ENCODE results near the gene ACAT1.
"Not testable (repeated sequence)": the region's sequence is repeated elsewhere in the genome, so short reads cannot be mapped to it uniquely, and the experiment has no call there.

ACAT1 gene

DNA sequence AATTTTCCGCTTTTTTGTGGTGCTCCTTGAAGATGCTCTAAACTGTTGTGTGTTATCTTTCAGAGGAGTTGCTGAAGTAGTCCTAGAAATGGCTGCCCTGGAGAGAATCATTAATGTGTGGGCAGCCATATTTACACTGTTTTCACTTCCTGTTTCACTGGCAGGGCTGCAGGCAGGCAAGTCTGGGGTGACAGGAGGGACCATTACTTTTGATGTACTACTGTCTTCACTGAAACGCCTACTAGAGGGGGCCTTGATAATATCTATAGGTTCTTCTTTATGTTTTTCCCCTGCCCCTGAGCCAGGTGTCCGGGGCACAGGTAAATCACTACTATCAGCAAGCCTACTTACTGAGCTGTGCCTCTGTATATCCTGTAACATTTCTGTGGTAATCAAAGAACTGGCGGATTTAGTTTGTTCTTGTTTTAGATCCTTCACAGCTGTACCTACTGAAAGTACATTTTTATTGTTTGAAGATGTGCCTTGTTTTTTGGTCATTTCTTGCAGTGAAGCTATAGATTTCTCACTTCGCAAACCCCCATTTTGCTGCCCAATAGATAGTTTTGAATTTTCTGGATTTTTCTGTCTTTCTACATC lies 39.7 kb downstream of the ACAT1 start:
- Histone ChIP-seq H3K27me3 (ENCODE audit: control insufficient read depth, insufficient read depth, low read length) (no peaks in the 10 kb centered on the region), H3K36me3 (ENCODE audit: control insufficient read depth, insufficient read depth, low read length) (peaks cover 25% of the 10 kb centered on the region), H3K4me3 (ENCODE audit: low read length) (no peak overlapping the region), H3K27ac (ENCODE audit: low read depth, low read length) (no peak overlapping the region), H3K9ac (ENCODE audit: low read length) (no peak overlapping the region), H3K4me1 (ENCODE audit: control insufficient read depth, insufficient read depth, low read length) (no peaks in the 10 kb centered on the region)

DNA sequence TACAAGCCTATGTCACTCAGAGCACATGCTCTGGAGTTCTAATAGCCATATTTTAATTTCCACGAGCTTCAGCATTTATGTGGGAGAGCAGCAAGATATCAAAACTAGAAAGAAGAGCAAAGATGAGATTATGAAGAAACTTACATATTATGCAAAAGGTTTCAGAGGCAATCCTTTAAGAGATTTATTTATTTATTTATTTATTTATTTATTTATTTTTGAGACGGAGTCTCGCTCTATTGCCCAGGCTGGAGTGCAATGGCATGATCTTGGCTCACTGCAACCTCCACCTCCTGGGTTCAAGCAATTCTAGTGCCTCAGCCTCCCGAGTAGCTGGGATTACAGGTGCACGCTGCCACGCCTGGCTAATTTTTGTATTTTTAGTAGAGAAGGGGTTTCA lies 41.5 kb downstream of the ACAT1 start:
- H3K4me3 ChIP-seq (ENCODE audit: low read length); H3K27ac ChIP-seq (ENCODE audit: low read depth, low read length); H3K4me1 ChIP-seq (ENCODE audit: control insufficient read depth, insufficient read depth, low read length); H3K9ac ChIP-seq (ENCODE audit: low read length); H3K27me3 ChIP-seq (ENCODE audit: control insufficient read depth, insufficient read depth, low read length): not testable (repeated sequence)
- H3K36me3 ChIP-seq (ENCODE audit: control insufficient read depth, insufficient read depth, low read length), result peaks cover 23% of the 10 kb centered on the region

DNA sequence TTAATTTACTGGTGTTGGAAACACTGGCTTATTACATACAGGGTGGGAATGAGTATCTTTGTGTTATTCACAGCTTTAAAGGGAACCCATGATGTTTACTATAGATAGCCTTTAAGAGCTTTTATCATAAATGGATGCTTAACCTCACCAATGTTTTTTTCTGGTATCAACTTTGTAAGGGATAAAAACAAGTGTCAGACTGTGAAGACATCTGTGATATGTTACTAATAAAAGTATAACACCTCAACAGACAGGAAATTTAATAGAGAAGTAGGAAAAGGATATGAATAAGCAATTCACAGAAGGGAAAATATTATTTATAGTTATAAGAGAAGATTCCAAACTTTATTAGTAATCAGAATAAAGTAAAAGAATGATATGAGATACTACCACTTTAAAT lies 46.3 kb downstream of the ACAT1 start:
- no peak overlapping the region for H3K27ac ChIP-seq (ENCODE audit: low read depth, low read length)
- peaks cover 20% of the 10 kb centered on the region for H3K36me3 ChIP-seq (ENCODE audit: control insufficient read depth, insufficient read depth, low read length)
- no peaks in the 10 kb centered on the region for H3K4me1 ChIP-seq (ENCODE audit: control insufficient read depth, insufficient read depth, low read length)
- no peaks in the 10 kb centered on the region for H3K27me3 ChIP-seq (ENCODE audit: control insufficient read depth, insufficient read depth, low read length)
- H3K9ac ChIP-seq (ENCODE audit: low read length), result no peak overlapping the region
- no peak overlapping the region for H3K4me3 ChIP-seq (ENCODE audit: low read length)

DNA sequence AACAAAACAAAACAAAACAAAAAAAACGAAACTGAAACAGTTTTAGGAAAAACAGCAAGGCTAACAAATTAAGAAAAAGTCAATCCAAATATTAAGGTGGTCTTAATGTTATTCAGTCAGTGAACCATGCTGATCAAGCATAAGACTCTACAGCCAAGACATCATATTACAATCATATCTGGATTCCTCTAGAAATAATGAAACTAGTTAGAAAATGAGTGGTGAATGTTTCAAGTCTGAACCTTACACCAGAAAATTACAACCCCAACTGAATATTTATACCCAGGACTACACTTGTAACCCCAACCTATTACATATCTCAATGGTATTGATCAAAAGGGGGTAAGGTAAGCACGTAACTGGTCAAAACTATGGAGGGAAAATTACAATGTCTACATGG lies 48.8 kb downstream of the ACAT1 start:
- H3K4me1 ChIP-seq (ENCODE audit: control insufficient read depth, insufficient read depth, low read length), result no peaks in the 10 kb centered on the region
- H3K9ac ChIP-seq (ENCODE audit: low read length), result no peak overlapping the region
- H3K27ac ChIP-seq (ENCODE audit: low read depth, low read length), result no peak overlapping the region
- no peak overlapping the region for H3K4me3 ChIP-seq (ENCODE audit: low read length)
- H3K27me3 ChIP-seq (ENCODE audit: control insufficient read depth, insufficient read depth, low read length), result no peaks in the 10 kb centered on the region
- H3K36me3 ChIP-seq (ENCODE audit: control insufficient read depth, insufficient read depth, low read length), result peaks cover 17% of the 10 kb centered on the region

DNA sequence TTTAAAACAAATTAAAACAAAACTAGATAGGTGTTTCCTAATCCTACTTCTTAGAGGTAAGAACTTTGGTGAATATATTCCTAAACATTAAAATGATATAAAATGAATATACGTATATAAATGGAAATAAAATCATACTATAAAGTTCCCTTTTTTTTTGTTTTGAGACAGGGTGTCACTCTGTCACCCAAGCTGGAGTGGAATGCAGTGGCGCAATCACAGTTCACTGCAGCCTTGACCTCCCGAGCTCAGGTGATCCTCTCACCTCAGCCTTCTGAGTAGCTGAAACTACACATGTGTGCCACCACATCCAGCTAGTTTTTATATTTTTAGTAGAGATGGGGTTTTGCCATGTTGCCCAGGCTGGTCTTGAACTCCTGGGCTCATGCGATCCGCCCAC lies 56.2 kb downstream of the ACAT1 start:
- no peak overlapping the region for H3K27ac ChIP-seq (ENCODE audit: low read depth, low read length)
- H3K27me3 ChIP-seq (ENCODE audit: control insufficient read depth, insufficient read depth, low read length), result no peaks in the 10 kb centered on the region
- peaks cover 9% of the 10 kb centered on the region for H3K36me3 ChIP-seq (ENCODE audit: control insufficient read depth, insufficient read depth, low read length)
- no peak overlapping the region for H3K9ac ChIP-seq (ENCODE audit: low read length)
- H3K4me1 ChIP-seq (ENCODE audit: control insufficient read depth, insufficient read depth, low read length), result no peaks in the 10 kb centered on the region
- no peak overlapping the region for H3K4me3 ChIP-seq (ENCODE audit: low read length)

DNA sequence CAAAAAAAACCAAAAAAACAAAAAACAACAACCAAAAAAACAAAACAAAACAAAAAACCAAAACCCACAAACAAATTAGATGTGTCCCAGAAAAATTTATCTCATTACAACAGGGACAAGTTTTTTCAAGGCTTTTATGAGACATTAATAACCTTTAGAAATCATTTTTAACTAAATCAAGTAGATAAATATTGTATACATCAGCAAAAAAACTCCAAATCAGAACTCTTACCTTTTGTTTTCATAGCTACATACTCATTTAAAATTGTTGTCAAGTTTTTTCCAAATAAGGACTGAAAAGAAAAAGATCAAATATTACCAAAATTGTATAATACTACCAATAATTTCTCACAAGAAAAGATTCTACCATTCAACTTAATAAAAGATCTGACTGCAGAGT lies 72.4 kb downstream of the ACAT1 start:
- Histone ChIP-seq H3K9ac (ENCODE audit: low read length) (no peak overlapping the region), H3K36me3 (ENCODE audit: control insufficient read depth, insufficient read depth, low read length) (peaks cover 6% of the 10 kb centered on the region), H3K27me3 (ENCODE audit: control insufficient read depth, insufficient read depth, low read length) (no peaks in the 10 kb centered on the region), H3K27ac (ENCODE audit: low read depth, low read length) (no peak overlapping the region), H3K4me3 (ENCODE audit: low read length) (no peak overlapping the region), H3K4me1 (ENCODE audit: control insufficient read depth, insufficient read depth, low read length) (no peaks in the 10 kb centered on the region)

DNA sequence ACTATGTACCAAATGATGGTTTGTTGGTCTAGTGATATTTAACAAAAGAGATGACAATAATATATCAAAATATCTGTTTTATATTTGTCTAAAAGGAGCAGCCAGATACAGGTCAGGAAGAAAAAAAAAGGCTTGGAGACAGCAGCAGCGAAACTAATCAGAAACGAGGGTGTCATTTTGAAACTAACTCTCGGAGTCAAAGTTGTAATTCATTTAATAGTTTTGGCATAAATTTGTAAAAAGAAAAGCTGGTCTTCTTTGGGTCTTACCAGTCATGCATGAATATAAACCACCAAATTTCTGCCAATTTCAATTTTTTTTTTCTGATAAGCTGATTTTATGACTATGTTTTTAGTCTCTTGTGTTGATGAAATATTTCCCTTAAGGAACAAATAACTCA lies 75.5 kb downstream of the ACAT1 start:
- peaks cover 3% of the 10 kb centered on the region for H3K36me3 ChIP-seq (ENCODE audit: control insufficient read depth, insufficient read depth, low read length)
- no peaks in the 10 kb centered on the region for H3K4me1 ChIP-seq (ENCODE audit: control insufficient read depth, insufficient read depth, low read length)
- H3K4me3 ChIP-seq (ENCODE audit: low read length), result no peak overlapping the region
- no peak overlapping the region for H3K9ac ChIP-seq (ENCODE audit: low read length)
- H3K27me3 ChIP-seq (ENCODE audit: control insufficient read depth, insufficient read depth, low read length), result no peaks in the 10 kb centered on the region
- H3K27ac ChIP-seq (ENCODE audit: low read depth, low read length), result no peak overlapping the region
